HepG2 (cell line): ENCODE data around the gene CBX7.

ENCODE experiments used
- NCOR1 ChIP-seq: fragments of 200-600 bp; sonication (generic); IDR thresholded peaks from 2 replicates; pipeline ENCODE4 v1.7.0; 2017; ENCODE audit warnings: antibody characterized with exemption, low read length, borderline replicate concordance
- ZNF274 ChIP-seq: sonication (generic); formaldehyde crosslinking; IDR thresholded peaks from 2 replicates; pipeline ENCODE4 v1.5.1; 2020; ENCODE audit warnings: mild to moderate bottlenecking, missing genetic modification reagents
- ZNF547 ChIP-seq: sonication (generic); formaldehyde crosslinking; IDR thresholded peaks from 2 replicates; pipeline ENCODE4 v1.5.1; 2020; ENCODE audit warnings: mild to moderate bottlenecking, missing genetic modification reagents
- TF ChIP-seq, protein P1 (sequence below): sonication (generic); formaldehyde crosslinking; IDR thresholded peaks from 2 replicates; pipeline ENCODE4 v1.5.0; 2020; ENCODE audit warnings: mild to moderate bottlenecking, missing genetic modification reagents, moderate library complexity

DNA sequence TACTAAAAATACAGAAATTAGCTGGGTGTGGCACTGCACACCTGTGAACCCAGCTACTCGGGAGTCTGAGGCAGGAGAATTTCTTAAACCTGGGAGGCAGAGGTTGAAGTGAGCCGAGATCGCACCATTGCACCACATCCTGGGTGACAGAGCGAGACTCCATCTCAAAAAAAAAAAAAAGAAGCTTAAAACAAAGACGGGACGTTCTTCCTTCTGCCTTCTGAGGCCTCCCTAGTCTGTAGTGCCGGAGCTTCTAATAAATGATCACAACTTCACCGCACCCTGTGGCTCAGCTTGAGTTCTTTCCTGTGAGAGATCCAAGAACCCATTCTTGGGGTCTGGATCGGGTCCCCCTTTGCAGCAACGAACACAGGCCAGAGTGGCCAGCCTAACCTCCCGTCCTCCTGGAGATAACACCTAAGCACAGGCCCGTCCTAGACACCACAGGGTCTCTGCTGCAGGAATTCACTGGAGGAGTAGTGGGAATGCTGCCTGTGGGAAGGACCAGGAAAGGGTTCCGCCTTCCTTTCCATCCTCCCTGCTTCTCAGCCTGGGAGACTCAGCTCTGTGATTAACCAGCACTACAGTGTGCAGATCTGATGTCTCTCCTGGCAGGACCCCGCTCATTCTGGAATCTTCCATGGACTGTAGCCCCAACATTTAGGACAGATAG, 57.6 kb downstream of the CBX7 start:
- TF ChIP-seq ZNF274 (CRISPR knock-in tag) (no peak), NCOR1 (no peak), ZNF547 (no peak)
- TF ChIP-seq, protein P1, sequence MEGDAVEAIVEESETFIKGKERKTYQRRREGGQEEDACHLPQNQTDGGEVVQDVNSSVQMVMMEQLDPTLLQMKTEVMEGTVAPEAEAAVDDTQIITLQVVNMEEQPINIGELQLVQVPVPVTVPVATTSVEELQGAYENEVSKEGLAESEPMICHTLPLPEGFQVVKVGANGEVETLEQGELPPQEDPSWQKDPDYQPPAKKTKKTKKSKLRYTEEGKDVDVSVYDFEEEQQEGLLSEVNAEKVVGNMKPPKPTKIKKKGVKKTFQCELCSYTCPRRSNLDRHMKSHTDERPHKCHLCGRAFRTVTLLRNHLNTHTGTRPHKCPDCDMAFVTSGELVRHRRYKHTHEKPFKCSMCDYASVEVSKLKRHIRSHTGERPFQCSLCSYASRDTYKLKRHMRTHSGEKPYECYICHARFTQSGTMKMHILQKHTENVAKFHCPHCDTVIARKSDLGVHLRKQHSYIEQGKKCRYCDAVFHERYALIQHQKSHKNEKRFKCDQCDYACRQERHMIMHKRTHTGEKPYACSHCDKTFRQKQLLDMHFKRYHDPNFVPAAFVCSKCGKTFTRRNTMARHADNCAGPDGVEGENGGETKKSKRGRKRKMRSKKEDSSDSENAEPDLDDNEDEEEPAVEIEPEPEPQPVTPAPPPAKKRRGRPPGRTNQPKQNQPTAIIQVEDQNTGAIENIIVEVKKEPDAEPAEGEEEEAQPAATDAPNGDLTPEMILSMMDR (CRISPR knock-in tag), result no peak
